RWPE1 (cell line): Measurements from ENCODE around the gene DDX42.

Experiments
- CTCF ChIA-PET: fragments of 350-600 bp; sonication (Branson Sonifier 250); formaldehyde crosslinking; extraction: SDS; loops from one replicate; lab custom pipeline; 2021; lab: Yijun Ruan, JAX
- POLR2A ChIA-PET: fragments of 400-600 bp; formaldehyde crosslinking; extraction: SDS; loops from one replicate; lab custom pipeline; 2020; ENCODE audit warnings: antibody characterized with exemption; ENCODE audit not compliant: low non-redundant PET; lab: Yijun Ruan, JAX
- DNase-seq: peaks from one replicate; pipeline ENCODE4 v3.0.0; 2012; ENCODE audit warnings: low spot score
- H3K27ac ChIP-seq: fragments of 450-650 bp; 2 replicates; pipeline ENCODE4 v1.5.1; 2017
- TF ChIP-seq, protein P1 (sequence below): fragments of 450-650 bp; conservative IDR thresholded peaks from 2 replicates; pipeline ENCODE4 v1.5.1; 2017; ENCODE audit warnings: low read depth, mild to moderate bottlenecking

DDX42 gene

DNA sequence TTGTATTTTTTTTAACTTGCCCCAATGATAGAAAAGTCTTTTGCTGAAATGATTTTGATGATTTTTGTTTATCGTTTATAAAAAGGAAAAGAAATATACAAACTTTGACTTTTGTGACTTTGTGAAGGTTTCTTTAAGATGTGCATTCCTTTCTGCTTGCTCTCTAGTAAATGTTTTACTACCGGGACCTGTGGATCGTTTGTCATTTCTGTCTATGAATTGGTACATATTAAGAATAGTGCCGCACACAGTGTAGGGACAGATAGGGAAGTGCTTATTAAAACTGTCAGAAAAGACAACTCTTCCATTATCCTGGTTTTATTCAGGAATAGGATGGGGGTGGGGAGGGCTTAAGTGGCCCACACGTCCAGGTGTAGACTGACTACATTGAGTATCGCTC, 45.2 kb downstream of the DDX42 start:
- peak overlapping the region; percentile 35 for H3K27ac ChIP-seq
- DNase-seq, result no peak
- ChIA-PET POLR2A (no interaction called here), CTCF (interaction anchor here (0.8 kb wide), 1 partner anchor 44 kb away, joined by 3 read pairs; no protein-coding TSS in a partner anchor)
- TF ChIP-seq, protein P1, sequence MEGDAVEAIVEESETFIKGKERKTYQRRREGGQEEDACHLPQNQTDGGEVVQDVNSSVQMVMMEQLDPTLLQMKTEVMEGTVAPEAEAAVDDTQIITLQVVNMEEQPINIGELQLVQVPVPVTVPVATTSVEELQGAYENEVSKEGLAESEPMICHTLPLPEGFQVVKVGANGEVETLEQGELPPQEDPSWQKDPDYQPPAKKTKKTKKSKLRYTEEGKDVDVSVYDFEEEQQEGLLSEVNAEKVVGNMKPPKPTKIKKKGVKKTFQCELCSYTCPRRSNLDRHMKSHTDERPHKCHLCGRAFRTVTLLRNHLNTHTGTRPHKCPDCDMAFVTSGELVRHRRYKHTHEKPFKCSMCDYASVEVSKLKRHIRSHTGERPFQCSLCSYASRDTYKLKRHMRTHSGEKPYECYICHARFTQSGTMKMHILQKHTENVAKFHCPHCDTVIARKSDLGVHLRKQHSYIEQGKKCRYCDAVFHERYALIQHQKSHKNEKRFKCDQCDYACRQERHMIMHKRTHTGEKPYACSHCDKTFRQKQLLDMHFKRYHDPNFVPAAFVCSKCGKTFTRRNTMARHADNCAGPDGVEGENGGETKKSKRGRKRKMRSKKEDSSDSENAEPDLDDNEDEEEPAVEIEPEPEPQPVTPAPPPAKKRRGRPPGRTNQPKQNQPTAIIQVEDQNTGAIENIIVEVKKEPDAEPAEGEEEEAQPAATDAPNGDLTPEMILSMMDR, result no peak

DNA sequence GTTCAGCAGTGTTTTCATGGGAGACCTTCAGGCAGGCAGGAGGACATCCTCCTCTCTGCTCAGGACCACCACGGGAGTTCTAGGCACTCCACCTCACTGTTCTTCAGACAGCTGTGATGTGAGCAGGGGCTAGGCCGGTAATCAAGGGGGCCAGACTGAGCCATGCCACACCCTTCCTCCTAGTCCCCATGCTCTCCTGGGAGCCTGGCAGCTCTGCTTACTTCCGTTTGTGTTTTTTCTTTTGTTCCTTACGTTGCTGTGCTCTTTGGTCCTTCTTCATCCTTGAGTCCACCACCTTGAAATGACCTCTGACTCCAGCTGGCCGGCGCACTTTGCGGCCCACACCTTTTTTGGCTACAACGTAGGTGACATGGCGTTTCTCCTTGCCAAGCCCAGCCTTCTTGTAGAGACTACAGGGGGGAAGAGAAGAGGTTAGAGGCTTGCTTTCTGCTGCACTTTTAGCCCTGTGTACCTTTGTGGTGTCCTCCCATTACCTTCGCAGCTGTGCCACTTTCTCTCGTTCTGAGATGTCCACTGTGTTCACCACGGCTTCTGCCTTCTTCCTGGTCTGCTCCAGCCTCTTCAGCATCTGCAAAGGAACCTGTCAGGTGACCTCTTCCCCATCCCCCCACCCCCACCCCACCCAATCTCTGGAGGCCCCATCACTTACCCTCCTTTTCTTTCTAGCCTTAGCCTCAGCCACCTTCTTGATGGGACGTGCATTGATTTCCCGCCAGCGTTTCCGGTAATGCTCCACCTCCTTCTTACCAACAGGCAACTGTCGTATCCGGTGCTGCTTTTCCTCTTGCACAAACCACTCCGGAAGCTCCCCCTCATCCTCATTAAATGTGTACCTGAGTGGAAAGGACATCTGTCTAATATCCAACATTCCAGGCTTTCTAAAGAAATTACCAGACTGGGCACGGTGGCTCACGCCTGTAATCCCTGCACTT, 45.9 kb downstream of the DDX42 start:
- ChIA-PET CTCF (interaction anchor here (1.1 kb wide), 1 partner anchor 12 kb away, joined by 3 read pairs; no protein-coding TSS in a partner anchor), POLR2A (no interaction called here)
- DNase-seq, result no peak
- H3K27ac ChIP-seq, result peak overlapping the region; percentile 35
- TF ChIP-seq, protein P1, result no peak

DNA sequence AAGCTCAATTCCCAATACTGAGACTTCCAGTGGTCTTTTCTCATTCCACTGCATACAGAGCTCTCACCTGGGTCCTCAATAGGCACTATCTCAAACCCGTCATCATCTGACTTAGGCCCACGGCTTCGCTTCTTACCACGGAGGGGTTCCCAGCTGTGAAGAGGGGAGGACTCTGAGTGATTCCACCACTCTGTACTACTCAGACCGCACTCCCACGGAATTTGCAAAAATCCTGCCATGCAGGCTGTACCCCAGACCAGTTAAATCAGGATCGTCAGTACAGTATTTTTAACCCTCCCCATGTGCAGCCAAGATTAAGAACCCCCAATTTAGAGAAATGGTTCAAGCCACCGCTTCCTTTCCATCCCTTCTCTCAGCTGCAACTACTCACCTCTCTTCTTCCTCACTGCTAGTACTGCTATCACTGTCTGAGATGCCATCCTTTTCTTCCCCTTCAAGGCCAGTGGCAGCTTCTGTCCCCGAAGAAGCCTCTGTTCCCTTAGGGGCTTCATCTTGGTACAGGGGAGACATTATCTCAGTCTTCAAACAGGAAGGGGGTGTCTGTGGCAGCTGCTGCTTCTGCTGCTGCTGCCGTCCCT, 47.1 kb downstream of the DDX42 start:
- ChIA-PET POLR2A (interaction anchor here (0.7 kb wide), 1 partner anchor 390 kb away, joined by 3 read pairs; no protein-coding TSS in a partner anchor), CTCF (interaction anchor here (0.6 to 1.1 kb wide), 2 partner anchors 11 to 27 kb away, joined by 3 read pairs; no protein-coding TSS in a partner anchor)
- TF ChIP-seq, protein P1, result no peak
- DNase-seq, result no peak
- H3K27ac ChIP-seq, result peak overlapping the region; percentile 17

DNA sequence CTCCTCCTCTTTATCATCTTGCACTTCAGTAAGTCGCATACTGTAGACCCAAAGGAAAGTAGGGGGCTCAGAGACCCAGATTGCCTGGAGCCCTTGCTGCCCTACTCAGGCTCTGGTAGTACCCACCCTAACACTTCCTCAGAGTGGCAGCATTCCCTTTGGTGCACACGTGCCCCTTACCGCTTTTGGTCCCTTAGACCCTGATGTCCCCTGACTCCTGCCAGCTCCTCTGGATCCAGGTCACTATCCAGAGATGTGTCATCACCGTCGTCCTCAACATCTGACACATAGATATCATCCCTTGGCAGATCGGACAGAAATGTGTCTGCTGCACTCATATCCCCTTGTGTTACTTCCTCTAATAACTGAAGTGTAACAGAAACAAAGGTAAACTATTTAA, 47.8 kb downstream of the DDX42 start:
- DNase-seq, result no peak
- TF ChIP-seq, protein P1, result no peak
- peak overlapping the region; percentile 17 for H3K27ac ChIP-seq
- ChIA-PET CTCF (interaction anchor here (0.6 kb wide), 1 partner anchor 27 kb away, joined by 3 read pairs; no protein-coding TSS in a partner anchor), POLR2A (no interaction called here)

DNA sequence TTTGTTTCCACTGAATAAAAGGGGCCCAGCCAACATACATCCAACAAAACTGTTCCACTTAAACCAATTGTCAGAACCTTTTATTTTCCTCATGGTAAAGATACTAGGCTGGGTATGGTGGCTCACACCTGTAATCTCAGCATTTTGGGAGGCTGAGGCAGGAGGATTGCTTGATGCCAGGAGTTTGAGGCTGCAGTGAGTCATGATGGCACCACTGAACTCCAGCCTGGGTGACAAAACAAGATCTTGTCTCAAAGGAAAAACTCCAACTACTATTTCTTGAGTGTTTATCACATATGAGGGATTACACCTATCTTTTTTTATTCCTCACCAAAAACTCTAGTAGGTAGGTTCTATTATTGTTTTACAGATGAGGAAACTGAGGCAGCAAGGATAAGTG, 48.6 kb downstream of the DDX42 start:
- DNase-seq, result no peak
- TF ChIP-seq, protein P1, result no peak
- H3K27ac ChIP-seq, result no peak overlapping the region
- ChIA-PET POLR2A (no interaction called here), CTCF (no interaction called here)

DNA sequence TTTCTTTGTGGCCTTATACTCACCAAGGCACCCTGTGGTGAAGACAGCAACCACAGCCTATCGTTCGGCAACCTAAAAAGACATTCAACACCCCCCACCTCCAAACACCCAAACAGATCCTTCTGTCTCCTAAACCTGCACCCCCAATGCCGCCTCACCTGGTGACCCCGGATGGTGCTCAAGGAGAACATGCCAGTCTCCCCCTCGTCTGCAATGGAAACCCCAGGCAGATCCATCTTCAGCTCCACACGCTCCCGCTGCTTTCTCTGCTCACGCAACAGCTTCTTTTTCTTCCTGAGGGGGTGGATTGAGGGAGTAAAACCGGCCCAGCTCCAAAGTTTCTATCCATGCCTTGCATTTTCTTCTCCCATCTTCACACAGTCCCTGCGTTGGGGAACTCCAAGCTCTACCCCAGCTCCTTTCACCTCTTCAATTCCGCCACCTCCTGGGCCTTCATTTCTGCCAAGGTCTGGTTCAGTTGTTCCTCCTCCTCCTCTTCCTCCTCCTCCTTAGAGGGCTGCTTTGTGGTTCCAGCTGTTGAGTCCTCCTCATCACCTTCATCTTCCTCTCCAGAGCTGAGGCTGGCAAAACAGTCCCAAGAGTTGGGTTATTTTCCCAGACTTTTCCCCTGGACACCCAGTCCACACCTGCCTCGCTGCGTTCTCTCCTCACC, 49.8 kb downstream of the DDX42 start:
- POLR2A ChIA-PET, result no interaction called here
- CTCF ChIA-PET, result interaction anchor here (0.6 kb wide), 1 partner anchor 25 kb away, joined by 3 read pairs; no protein-coding TSS in a partner anchor
- no peak for DNase-seq
- peak overlapping the region; percentile 10 for H3K27ac ChIP-seq
- TF ChIP-seq, protein P1, result no peak
